ENCODE data around the gene CPSF6. TPM values are rescaled to one million over a fixed set of nuclear protein-coding genes. Genes with fewer than 3 reads are reported as not detected.

Gene CPSF6
- total RNA-seq, 2 experiments from 2014 or later, result 94.4 to 97.4 TPM

DNA sequence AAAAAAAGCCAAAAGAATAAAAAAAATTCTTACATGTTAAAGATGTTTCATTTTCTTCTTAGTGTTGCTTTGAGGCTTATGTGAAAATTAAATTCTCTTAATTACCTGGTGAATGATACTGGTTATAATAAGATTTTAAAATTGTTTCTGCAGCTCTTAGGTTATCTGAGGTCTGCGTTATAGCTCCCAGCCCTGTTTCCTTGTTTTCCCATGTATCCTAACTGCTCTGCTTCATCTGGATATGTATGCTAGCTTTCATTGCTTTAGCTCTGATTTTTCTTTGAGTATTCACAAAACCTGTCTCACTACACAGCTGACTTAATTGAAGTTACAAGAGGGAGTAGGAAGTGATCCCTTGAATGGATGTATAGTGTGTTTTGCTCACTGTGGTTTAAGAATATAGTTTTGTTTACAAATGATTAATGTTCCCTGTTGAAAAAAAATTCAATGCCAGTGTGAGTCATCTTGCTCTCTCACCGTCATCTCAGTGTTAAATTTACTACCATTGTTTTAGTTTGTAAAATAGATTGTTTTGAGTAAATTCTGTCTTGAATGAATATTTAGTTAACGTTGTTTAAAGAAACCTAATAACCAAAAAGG is 26.8 kb downstream of the CPSF6 start:
- no peak for DNase-seq
- Mint-ChIP-seq H3K4me3 (no peak overlapping the region), H3K9me3 (no peaks in the 10 kb centered on the region), H3K36me3 (ENCODE audit: low read depth) (peaks cover 38% of the 10 kb centered on the region), H3K27ac (no peak overlapping the region), H3K27me3 (no peaks in the 10 kb centered on the region), H3K4me1 (peaks cover 3% of the 10 kb centered on the region)
- ChIA-PET CTCF (interaction anchor here (0.6 to 1.6 kb wide), 4 partner anchors 25 to 554 kb away, joined by 3 to 4 read pairs (median 3); no protein-coding TSS in a partner anchor), POLR2A (interaction anchor here (0.6 kb wide), 1 partner anchor 813 kb away, joined by 3 read pairs; no protein-coding TSS in a partner anchor)

- no peak for DNase-seq
- H3K27ac Mint-ChIP-seq, result no peak overlapping the region
- POLR2A ChIA-PET, result no interaction called here
- peaks cover 10% of the 10 kb centered on the region for H3K4me1 Mint-ChIP-seq
- peaks cover 23% of the 10 kb centered on the region for H3K36me3 Mint-ChIP-seq (ENCODE audit: low read depth)
- no peaks in the 10 kb centered on the region for H3K9me3 Mint-ChIP-seq
- H3K27me3 Mint-ChIP-seq, result no peaks in the 10 kb centered on the region
- H3K4me3 Mint-ChIP-seq, result no peak overlapping the region
- CTCF ChIA-PET, result interaction anchor here (0.7 to 1.7 kb wide), 2 partner anchors 15 to 113 kb away, joined by 3 read pairs; no protein-coding TSS in a partner anchor
These were observed 30.4 kb downstream of the CPSF6 start for GRCh38 chr12:69269736-69270135.

DNA sequence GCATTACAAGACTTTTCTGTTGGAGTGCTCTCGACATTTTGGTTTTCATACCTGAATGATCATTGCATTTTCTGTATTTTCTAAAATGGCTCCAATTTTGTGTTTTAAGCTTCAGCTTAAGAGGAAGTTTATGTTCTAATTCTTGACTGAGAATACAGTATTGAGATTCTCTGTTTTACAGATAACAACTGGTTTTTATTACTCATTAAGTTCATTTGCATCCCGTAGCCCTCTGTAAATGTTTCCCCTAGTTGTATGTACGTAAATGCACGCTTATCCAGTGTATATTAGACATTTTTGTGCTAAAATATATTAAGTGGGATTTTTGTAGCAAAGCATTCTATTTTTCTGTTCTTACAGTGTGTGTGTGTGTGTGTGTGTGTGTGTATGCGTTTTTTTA is 33.1 kb downstream of the CPSF6 start:
- CTCF ChIA-PET, result no interaction called here

GRCh38 chr12:69274861-69275260 is 35.5 kb downstream of the CPSF6 start:
- Mint-ChIP-seq H3K9me3 (no peaks in the 10 kb centered on the region), H3K36me3 (ENCODE audit: low read depth) (peaks cover 12% of the 10 kb centered on the region), H3K4me1 (peaks cover 22% of the 10 kb centered on the region), H3K27me3 (no peaks in the 10 kb centered on the region), H3K27ac (no peak overlapping the region), H3K4me3 (no peak overlapping the region)
- DNase-seq, result no peak
- ChIA-PET POLR2A (no interaction called here), CTCF (no interaction called here)

More for the DNA sequence above, 33.1 kb downstream of the CPSF6 start:
- H3K9me3 Mint-ChIP-seq, result no peaks in the 10 kb centered on the region
- no peak overlapping the region for H3K4me3 Mint-ChIP-seq
- H3K27ac Mint-ChIP-seq, result peak overlapping the region; percentile 57
- H3K36me3 Mint-ChIP-seq (ENCODE audit: low read depth), result peaks cover 15% of the 10 kb centered on the region
- H3K27me3 Mint-ChIP-seq, result no peaks in the 10 kb centered on the region
- H3K4me1 Mint-ChIP-seq, result peaks cover 22% of the 10 kb centered on the region
- POLR2A ChIA-PET, result no interaction called here
- no peak for DNase-seq

GRCh38 chr12:69275471-69275891 is 36.1 kb downstream of the CPSF6 start:
- Mint-ChIP-seq H3K36me3 (ENCODE audit: low read depth) (peaks cover 9% of the 10 kb centered on the region), H3K27me3 (no peaks in the 10 kb centered on the region), H3K4me1 (peaks cover 22% of the 10 kb centered on the region), H3K4me3 (peak overlapping the region; percentile 3), H3K9me3 (no peaks in the 10 kb centered on the region), H3K27ac (peak overlapping the region; percentile 55)
- DNase-seq, result peak; percentile 27
- CTCF ChIA-PET, result no interaction called here
- POLR2A ChIA-PET, result no interaction called here

- CTCF ChIA-PET, result no interaction called here
- H3K4me1 Mint-ChIP-seq, result peaks cover 32% of the 10 kb centered on the region
These were observed 39.7 kb downstream of the CPSF6 start for GRCh38 chr12:69278814-69279782.

DNA sequence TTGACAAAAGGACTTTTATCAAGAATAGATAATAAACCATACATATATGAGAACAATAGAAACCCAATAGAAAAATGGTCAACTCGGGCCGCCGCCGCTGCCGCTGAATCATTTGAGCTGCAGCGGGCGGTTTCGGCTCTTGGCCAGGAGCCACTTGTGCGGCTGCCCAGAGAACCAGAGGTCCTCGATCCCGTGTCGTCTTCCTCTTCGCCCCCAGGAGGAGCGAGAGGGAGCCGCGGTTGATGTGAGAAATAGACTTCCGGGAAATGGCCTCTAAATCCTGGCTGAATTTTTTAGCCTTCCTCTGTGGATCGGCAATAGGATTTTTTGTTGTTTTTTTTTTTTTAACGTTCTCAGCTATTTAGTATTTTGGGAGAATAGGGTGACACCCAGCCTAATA is 44.8 kb downstream of the CPSF6 start:
- Mint-ChIP-seq H3K27me3 (peaks cover 33% of the 10 kb centered on the region), H3K27ac (no peak overlapping the region), H3K9me3 (no peaks in the 10 kb centered on the region), H3K4me3 (no peak overlapping the region), H3K4me1 (peaks cover 14% of the 10 kb centered on the region), H3K36me3 (ENCODE audit: low read depth) (no peaks in the 10 kb centered on the region)
- ChIA-PET POLR2A (no interaction called here), CTCF (interaction anchor here (0.6 to 1.0 kb wide), 3 partner anchors 15 to 143 kb away, joined by 3 to 5 read pairs (median 3); no protein-coding TSS in a partner anchor)
- no peak for DNase-seq

More at GRCh38 chr12:69278814-69279782, 39.7 kb downstream of the CPSF6 start:
- no peak for DNase-seq
- H3K27ac Mint-ChIP-seq, result peak overlapping the region; percentile 17
- POLR2A ChIA-PET, result no interaction called here
- H3K36me3 Mint-ChIP-seq (ENCODE audit: low read depth), result no peaks in the 10 kb centered on the region
- no peak overlapping the region for H3K4me3 Mint-ChIP-seq
- H3K27me3 Mint-ChIP-seq, result peaks cover 12% of the 10 kb centered on the region
- H3K9me3 Mint-ChIP-seq, result no peaks in the 10 kb centered on the region

DNA sequence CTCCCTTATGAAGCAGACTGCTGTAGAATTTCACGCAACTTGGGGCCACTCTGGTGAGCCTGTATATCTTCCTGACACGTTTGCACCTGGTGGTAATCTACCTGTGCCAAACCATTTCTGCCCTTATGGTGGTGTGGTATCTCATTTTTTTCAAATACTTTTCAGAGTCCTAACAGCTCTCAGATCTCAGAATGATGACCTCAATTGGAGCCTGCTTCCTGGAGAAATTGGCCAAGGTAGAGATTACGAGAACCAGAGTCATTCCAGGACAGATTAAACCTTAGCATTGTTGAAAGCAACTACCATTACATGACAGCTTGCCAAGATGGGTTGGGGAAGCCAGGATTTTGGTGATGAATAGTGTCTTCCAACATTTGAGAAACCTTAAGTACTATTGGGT is 48.2 kb downstream of the CPSF6 start:
- H3K27me3 Mint-ChIP-seq, result peaks cover 46% of the 10 kb centered on the region
- H3K9me3 Mint-ChIP-seq, result no peaks in the 10 kb centered on the region
- H3K4me3 Mint-ChIP-seq, result no peak overlapping the region
- CTCF ChIA-PET, result no interaction called here
- H3K36me3 Mint-ChIP-seq (ENCODE audit: low read depth), result no peaks in the 10 kb centered on the region
- POLR2A ChIA-PET, result no interaction called here
- peaks cover 18% of the 10 kb centered on the region for H3K4me1 Mint-ChIP-seq
- no peak for DNase-seq
- H3K27ac Mint-ChIP-seq, result no peak overlapping the region

DNA sequence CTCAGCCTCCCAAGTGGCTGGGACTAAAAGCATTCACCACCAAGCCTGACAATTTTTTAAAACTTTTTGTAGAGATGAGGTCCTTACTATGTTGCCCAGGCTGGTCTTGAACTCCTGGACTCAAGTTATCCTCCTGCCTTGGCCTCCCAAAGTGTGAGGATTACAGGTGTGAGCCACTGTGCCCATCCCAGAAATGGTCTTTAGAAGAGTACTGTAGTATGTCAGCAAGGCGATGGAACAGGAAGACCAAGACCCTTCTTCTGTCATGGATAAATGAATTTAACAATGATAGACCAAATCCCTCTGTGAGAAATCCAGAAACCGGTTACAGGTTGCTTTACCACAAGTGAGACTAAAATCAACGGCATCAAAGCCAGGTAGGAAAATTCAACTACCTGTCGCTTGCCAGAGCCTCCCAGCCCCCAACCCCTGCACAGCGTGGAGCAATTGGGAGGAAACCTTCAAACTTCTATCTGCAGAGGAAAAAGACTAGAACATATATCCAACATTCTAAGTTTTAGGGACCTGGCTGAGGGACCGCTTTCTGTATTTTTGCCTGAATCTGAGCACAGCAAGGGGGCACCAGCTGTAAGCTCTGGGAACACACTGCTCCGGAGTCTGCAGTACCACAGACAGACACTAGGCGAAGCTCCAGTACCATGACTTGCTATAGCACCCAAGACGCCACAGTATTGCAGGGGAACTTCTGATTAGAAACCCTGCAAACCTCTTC is 51.3 kb downstream of the CPSF6 start:
- H3K4me1 Mint-ChIP-seq, result peaks cover 4% of the 10 kb centered on the region
- no peak overlapping the region for H3K4me3 Mint-ChIP-seq
- CTCF ChIA-PET, result interaction anchor here (0.5 to 2.0 kb wide), 12 partner anchors 9 to 349 kb away, joined by 3 to 7 read pairs (median 3); no protein-coding TSS in a partner anchor
- H3K27me3 Mint-ChIP-seq, result peaks cover 39% of the 10 kb centered on the region
- no peaks in the 10 kb centered on the region for H3K36me3 Mint-ChIP-seq (ENCODE audit: low read depth)
- DNase-seq, result peak; percentile 84
- H3K9me3 Mint-ChIP-seq, result no peaks in the 10 kb centered on the region
- H3K27ac Mint-ChIP-seq, result no peak overlapping the region
- POLR2A ChIA-PET, result interaction anchor here (0.5 kb wide), 1 partner anchor 52 kb away, joined by 3 read pairs; no protein-coding TSS in a partner anchor

- Mint-ChIP-seq H3K4me3 (no peak overlapping the region), H3K4me1 (peaks cover 4% of the 10 kb centered on the region), H3K27me3 (peaks cover 35% of the 10 kb centered on the region), H3K36me3 (ENCODE audit: low read depth) (no peaks in the 10 kb centered on the region), H3K9me3 (no peaks in the 10 kb centered on the region), H3K27ac (no peak overlapping the region)
- CTCF ChIA-PET, result interaction anchor here (0.7 to 2.0 kb wide), 10 partner anchors 9 to 349 kb away, joined by 3 to 7 read pairs (median 3); no protein-coding TSS in a partner anchor
- DNase-seq, result no peak
- POLR2A ChIA-PET, result no interaction called here
These were observed 51.9 kb downstream of the CPSF6 start for GRCh38 chr12:69291278-69291593.

DNA sequence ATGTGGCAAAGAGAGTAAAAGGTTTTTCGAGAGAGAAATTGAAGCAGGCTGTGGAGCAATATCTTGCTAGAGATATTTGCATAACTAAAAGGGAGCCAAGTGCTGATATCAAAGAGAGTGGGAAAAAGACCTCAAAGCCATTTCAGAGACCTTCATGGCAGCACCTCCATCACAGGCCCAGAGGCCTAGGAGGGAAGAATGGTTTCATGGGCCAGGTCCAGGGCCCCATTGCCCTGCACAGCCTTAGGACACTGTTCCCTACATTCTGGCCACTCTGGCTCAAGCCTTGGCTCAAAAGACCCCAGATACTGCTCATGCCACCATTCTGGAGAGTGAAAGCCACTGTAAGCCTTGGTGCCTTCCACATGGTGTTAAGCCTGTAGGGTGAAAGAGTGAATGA is 58.8 kb downstream of the CPSF6 start:
- Mint-ChIP-seq H3K27ac (no peak overlapping the region), H3K36me3 (ENCODE audit: low read depth) (no peaks in the 10 kb centered on the region), H3K4me3 (no peak overlapping the region), H3K9me3 (peaks cover 7% of the 10 kb centered on the region), H3K4me1 (no peaks in the 10 kb centered on the region), H3K27me3 (peaks cover 20% of the 10 kb centered on the region)
- ChIA-PET POLR2A (no interaction called here), CTCF (no interaction called here)
- no peak for DNase-seq

DNA sequence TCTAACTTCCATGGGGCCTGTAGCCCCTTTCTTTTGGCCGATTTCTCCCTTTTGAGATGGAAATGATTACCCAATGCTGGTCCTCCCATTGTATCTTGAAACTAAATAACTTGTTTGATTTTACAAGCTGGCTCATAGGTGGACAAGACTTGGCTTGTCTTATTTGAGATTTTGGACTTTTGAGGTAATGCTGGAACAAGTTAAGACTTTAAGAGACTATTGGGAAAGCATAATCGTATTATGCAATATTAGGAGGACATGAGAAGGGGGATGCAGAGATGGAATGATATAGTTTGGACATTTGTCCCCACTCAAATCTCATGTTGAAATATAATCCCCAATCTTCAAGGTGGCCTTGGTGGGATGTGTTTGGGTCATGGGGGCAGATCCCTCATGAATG is 59.6 kb downstream of the CPSF6 start:
- H3K27me3 Mint-ChIP-seq, result peaks cover 18% of the 10 kb centered on the region
- no peak overlapping the region for H3K27ac Mint-ChIP-seq
- H3K36me3 Mint-ChIP-seq (ENCODE audit: low read depth), result no peaks in the 10 kb centered on the region
- ChIA-PET POLR2A (no interaction called here), CTCF (no interaction called here)
- H3K4me3 Mint-ChIP-seq, result no peak overlapping the region
- H3K9me3 Mint-ChIP-seq, result peaks cover 8% of the 10 kb centered on the region
- DNase-seq, result no peak
- no peaks in the 10 kb centered on the region for H3K4me1 Mint-ChIP-seq

DNA sequence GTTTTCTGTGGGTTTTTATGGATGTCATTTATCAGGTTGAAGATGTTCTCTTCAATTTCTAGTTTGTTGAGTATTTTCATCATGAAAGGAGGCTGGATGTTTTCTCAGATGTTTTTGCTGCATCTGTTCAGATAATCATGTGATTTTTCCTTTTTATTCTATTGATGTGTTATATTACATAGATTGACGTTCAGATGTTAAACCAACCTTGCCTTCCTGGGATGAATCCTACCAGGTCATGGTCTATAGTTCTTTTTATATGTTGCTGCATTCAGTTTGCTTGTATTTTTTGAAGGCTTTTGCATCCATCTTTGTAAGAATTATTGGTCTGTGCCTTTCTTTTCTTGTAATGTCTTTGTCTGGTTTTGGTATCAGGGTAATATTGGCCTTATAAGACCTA is 64.9 kb downstream of the CPSF6 start:
- no peak overlapping the region for H3K27ac Mint-ChIP-seq
- H3K9me3 Mint-ChIP-seq, result peaks cover 17% of the 10 kb centered on the region
- no peak for DNase-seq
- no peak overlapping the region for H3K4me3 Mint-ChIP-seq
- H3K4me1 Mint-ChIP-seq, result no peaks in the 10 kb centered on the region
- peaks cover 23% of the 10 kb centered on the region for H3K27me3 Mint-ChIP-seq
- POLR2A ChIA-PET, result no interaction called here
- CTCF ChIA-PET, result no interaction called here
- H3K36me3 Mint-ChIP-seq (ENCODE audit: low read depth), result peaks cover 2% of the 10 kb centered on the region
